Stimulated activated CD8-positive, alpha-beta memory T cell treated with anti-CD3 and anti-CD28 coated beads, Interleukin-7, amount 100 ng/mL, for 1 hour (primary cell): Measurements from ENCODE around the gene MZB1.
"Not testable (repeated sequence)": the region's sequence is repeated elsewhere in the genome, so short reads cannot be mapped to it uniquely, and the experiment has no call there.

Experiments used
- DNase-seq, 2 donors: peaks; one replicate each; pipeline ENCODE4 v3.0.0-alpha.2; 2020; ENCODE audit warnings: low read depth in 2 of 2

Gene MZB1

DNA sequence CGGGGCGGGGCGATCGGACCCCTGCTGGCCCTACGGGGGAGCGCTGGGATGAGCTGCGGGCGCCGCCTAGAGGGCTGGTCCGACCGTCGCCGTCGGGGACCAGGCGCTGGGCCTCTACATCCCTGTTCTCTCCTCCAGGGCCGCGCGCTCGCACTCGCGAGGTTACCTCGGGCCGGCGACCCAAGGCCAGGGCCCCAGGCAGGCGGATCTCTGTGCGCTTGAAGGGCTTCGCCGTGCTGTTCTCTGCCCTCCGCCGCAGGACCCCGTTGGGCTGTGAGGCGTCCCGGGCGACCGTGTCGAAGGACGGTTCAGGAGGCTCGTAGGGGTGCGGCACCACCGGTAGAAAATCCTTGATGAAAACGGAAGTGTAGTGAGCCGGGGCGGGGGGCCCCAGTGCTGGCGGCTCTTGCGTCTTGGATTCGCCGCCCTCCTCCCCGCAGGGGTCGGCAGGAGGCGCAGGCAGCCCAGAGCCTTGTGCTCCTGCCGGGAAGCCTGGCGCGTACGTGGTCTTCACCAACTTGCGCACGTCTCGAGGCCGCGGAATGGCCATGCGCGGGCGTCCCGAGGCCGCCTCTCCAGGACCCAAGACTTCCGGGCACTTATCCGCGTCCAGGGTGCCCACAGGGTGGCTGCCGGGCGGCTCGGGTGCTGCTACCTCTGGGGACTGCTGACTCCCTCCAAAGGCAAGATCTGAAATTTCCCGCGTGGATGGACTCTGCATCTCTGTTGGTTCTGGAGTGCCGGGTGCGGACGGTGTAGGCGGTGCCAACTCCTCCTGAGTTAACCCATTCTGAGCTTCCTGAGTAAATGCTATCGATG lies 3.2 kb upstream of the MZB1 start:
- DNase-seq: peak; percentile 47 to 59

DNA sequence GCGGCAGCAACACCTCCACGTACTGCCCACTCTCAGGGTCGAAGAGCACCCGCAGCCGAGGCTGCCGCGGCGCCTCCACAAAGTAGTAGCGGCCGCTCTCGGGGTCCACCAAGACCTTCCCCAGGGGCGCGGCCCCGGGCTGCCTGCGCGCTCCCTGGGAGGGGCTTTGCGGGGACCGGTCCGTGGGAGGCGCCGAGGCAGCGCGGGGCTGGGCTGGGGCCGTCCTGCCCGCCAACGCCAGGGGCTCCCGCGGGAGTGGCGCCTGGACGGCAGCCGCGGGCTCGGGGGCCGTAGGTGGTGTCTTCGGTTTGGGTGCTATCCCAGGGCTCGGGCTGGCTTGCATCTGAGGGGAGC lies 2.6 kb upstream of the MZB1 start:
- no peak for DNase-seq

DNA sequence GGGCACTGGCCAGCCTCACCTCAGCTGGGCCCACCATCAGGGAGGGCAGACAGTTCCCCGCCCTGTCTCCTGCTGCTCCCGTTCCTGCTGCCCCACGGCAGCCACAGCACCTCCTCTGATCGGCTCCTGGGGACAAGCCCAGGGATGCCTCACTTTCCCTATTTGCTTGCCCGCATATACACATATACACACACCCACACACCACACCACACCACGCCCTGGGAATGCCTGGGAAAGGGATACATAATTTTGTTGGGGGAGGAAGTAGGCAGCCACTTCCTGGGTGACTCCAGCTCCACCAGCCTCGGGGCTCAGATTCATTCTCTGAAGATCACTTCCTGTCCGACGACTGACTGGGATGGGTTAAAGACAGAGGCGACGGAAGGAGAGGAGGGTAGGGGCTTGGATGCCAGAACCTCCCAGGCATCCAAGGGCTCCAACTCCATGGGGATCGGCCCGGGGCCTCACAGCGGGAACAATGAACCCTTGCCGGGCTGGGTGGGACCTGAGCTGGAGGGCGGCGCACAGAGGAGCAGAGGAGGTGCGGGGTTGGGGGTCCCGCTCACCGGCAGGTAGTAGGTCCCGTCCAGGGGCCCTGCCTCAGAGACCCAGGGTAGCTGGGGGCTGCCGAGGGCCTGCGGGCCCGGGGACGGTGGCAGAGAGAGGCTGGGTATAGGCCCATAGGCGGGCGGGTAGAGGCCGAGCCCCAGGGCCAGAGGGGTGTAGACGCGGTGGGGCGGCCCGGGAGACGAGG lies 2.0 kb upstream of the MZB1 start:
- DNase-seq: no peak

DNA sequence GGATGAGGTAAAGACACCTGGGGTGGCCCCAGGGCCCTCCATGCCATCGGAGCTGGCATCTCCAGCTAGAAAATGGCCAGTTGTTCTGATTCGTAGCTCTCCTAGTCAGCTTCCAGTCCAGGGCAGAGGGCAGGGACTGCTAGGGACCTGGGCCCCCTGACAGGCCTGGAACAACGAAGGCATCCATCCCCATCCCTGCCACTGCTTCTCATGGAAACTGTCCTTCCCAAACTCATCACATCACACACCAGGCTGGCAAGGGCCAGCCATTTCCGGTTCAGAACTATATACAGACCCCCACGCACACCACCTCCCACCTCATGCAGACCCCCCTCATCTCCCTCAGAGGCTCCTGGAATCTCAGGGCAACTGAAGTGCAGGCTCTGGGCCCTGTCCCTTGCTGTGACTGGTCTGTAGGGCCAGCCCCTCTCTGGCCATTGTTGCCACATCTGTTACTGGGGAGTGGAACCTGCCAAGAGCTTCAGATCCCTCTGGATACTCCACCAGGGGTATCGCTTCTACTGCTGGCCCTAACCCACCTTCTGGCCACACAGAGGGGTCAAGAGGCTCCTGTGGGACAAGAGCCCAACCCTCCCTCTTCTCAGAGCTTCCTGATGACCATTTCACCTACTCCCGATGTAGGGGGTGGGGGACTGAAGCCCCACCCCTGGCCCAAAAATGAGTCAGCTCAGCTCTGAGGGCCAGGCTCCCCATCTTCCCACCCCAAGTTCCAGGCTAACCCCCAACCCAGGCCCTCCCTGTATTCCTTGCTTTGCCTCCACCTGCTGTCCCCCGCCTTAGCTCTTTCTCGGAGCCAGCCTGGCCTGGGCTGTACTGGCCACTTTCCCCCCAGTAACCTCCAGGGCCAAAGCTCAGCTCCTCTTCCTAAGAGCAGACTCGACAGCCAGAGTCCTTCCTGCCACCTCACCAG lies 1.2 kb upstream of the MZB1 start:
- no peak for DNase-seq

DNA sequence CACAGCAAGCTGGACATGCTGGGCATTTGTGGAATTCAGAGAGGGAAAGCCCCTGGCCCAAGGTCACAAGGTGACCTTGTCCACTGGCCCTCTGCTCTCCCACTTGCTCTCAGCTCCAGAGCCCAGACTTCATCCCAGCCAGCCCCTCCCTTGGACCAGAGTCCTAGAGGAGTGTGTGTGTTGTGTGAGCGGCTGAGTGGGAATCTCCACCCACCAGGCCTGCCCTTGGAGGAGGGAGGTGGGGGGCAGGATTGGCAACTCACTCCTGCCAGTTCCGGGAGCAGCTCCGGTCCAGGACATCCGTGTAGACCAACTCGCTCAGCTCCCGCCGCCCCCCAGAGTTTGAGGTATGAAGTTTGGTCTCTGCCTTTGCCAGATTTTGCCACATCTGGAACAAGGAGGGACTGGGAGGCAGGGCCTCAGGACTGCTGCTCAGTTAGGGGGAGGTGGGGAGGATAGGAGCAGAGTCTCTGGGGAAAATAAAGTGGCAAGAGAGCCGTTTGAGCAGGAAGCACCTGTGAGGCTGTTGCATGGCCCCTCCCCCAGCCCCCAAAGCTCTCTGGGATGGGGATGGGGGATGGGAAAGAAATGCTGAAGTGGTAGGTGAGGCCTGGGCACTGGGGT lies 1.4 kb downstream of the MZB1 start:
- DNase-seq: no peak

DNA sequence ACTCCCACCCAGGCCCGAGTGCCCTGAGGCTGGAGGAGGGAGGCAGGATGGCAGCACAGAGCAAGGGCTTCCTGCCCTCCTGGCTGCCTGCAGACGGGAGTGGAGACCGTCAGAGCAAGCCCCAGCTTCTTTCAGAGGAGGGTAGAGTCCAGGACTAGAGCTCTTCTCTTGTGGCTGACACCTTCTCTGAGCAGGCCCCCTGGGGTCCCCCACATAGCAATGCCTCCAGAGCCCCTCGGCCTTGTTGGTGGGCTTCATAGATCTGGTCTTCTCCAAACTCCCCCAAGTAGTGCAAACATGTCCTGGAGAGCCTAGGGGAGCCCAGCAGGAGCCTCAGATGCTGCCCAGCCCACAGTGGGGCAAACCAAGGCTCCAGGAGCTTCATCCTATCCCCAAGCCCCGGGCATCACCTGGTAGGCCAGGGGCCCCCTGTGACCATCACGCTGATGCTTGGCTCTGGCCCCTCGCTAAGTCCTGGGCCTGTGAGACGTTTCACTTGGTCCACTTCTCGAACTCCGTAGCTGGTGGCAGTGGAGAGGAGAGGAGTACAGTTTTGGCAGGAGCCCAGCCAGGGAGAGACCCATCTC lies 2.0 kb downstream of the MZB1 start:
- DNase-seq: no peak

DNA sequence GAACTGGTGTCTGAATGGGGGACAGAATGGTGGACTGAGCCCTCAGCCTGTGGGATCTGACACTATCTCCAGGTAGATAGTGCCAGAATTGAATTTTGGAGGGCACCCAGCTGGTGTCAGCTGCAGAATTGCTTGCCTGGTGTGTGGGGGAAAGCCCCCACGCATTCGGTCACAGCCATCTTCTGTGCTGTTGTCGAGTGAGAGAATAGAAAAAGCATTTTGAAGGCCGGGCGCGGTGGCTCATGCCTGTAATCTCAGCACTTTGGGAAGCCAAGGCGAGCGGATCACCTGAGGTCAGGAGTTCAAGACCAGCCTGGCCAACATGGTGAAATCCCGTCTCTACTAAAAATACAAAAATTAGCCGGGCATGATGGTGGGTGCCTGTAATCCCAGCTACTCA lies 2.8 kb downstream of the MZB1 start:
- not testable (repeated sequence) for DNase-seq

DNA sequence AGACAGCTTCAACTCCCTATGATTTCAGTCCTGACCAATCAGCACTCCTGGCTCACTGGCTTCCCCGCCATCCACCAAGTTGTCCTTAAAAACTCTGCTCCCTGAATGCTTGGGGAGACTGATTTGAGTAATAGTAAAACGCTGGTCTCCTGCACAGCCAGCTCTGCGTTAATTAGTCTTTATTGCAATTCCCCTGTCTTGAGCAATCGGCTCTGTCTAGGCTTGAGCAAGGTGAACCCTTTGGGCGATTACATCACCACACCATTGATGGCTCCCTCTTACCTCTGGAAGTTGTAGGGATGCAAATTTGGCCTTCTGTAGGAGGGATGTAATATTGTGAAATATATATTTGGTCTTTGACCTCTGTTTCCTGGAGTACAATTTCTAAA lies 3.7 kb downstream of the MZB1 start:
- DNase-seq: no peak

DNA sequence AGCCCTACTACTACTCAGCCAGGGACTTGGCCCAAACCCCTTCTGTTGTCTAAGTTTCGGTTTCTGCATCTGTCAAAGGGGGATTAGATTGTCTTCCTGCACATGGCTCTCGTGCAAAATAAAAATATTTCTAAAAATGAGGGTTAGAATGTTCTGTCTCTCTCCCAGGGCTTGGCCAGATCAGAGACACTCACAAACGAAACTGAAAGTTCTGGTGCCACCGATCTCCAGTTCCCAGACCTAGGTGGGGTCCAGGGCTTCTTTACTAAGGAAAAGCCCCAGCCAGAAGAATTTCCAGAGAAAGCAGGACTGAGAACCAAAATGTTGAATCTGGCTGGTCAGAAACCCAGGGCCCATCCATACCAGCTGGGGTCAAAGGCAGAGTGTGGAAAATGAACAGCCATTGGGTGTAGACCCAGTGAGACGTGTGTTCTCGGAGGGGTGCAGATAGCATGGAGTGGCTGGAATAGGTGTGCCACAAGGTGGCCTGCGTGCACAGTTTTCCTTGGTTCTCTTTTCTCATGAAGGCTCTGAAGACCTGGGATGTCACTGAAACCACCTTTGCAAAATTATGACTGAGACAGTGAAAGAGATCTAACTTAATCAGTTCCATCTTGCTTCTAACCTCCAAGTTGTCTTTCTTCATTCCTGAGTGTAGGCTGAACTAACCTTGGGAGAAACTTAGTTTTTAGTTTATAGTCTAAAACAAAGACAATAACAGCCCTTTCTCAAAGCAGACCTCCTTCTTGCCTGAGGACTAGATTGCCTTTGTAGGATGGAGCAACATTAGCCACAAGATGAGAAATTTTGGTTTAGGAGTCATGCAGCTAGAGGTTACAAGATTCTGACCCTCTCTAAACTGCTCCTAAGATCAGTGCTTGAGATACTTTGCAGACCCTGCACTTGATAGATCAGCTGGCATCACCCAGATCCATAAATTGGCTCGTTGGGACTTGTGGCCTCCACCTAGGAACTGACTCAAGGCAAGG lies 4.4 kb downstream of the MZB1 start:
- no peak for DNase-seq

DNA sequence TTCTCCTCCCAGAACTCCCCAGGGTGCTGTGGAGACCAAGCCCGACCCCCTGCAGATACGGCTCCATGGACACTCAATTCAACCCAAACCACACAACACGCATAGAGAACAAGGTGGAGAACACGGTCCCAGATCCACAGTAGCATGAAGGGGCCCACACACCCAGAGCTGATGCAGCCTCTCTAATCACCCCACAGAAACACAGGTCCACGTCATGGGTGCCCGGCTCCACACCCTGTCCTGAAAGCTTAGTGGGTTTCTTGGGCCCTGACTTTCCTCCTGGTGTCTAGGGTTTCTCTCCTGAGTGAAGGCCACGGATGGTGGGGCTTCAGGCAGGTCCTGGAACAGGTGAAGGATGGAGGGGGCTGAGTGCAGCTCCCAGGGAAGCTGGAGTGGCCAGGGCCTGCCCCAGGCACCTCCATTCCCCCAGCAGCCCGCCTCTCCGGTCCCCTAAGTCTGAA lies 5.1 kb downstream of the MZB1 start:
- no peak for DNase-seq

DNA sequence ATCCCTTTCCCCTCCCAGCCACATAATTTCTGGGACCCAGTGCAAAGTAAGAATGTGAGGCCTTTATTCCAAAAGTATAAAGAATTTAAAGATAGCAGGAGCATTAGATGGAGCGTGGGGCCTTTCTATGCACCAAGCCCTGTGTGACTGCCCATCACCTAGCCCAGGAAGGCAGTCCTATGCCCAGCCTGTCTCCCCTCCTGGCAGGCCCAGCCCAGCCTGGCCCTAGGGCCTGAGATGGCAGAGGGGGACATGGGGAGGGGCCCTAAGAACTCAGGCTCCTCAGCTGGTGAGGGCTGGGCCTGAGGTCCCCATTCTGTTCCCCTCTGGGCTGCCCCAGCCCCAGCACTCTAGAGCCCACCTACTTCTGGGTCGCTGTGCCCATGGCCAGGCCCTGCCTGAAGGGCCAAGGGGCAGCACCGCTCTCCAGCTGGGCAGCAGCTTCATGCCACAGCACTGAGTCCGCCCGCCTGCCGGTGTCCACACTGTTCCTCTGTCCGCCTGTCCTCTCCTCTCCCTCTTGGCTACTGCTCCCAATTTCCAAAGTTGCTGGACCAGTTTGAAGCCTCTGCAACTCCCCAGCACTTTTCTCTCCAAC lies 5.6 kb downstream of the MZB1 start:
- no peak for DNase-seq

DNA sequence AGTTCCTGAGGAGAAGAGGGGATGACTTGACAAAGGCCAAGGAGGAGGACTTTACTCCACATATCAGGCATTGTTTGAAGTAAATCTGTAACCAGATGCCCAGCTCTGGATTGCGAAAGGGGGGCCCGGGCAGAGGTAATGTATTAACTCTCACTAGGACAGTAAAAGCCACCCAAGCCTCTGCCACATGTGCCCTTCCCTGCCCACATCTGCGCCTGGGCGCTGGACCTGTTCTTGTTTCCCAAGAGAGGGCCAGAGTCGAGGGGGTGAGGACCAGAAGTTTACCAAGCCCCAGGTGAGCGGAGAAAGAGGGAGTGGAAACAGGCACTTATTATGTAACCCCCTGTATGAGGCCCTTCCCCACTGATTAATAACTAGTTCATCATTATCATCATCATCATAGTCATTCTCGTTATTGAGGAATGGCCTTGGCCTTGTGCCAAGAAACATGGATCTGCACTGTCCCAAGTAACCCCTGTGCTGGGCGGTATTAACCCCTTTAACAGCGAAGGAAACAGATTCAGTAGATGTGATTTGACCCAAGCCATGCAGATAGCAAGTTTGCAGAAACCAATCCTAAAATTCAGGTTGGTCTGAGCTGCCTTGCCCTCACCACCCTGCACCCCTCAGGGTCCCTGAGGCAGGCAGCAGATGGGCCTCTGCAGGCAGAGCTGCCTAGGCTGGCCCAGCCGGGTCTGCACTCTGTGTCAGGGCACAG lies 6.3 kb downstream of the MZB1 start, which contains the start of gene SLC23A1:
Gene SLC23A1 (minus strand): TSS at position 23 of the 718 bp plus-strand sequence. CDS start 44 bp downstream, outside the sequence.
- no peak for DNase-seq

DNA sequence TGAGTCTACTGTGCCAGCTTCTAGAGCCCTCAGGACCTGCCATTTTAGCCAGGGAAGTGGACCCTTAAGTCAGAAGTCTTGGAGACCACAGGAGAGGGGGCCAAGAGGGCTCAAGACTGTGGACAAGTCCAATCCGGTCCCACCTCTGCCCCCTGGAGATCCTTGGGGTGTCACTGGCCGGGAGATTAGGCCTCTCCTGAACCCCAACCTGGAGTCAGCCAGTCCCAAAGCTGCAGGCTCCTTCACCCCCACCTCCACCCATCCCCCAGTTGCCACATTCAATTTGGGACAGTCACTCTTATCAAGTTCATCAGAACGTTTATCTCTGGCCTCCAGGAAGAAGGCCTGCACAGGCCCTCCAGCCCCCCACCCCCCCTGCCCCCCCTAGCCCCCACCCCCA lies 6.9 kb downstream of the MZB1 start:
- DNase-seq: no peak

DNA sequence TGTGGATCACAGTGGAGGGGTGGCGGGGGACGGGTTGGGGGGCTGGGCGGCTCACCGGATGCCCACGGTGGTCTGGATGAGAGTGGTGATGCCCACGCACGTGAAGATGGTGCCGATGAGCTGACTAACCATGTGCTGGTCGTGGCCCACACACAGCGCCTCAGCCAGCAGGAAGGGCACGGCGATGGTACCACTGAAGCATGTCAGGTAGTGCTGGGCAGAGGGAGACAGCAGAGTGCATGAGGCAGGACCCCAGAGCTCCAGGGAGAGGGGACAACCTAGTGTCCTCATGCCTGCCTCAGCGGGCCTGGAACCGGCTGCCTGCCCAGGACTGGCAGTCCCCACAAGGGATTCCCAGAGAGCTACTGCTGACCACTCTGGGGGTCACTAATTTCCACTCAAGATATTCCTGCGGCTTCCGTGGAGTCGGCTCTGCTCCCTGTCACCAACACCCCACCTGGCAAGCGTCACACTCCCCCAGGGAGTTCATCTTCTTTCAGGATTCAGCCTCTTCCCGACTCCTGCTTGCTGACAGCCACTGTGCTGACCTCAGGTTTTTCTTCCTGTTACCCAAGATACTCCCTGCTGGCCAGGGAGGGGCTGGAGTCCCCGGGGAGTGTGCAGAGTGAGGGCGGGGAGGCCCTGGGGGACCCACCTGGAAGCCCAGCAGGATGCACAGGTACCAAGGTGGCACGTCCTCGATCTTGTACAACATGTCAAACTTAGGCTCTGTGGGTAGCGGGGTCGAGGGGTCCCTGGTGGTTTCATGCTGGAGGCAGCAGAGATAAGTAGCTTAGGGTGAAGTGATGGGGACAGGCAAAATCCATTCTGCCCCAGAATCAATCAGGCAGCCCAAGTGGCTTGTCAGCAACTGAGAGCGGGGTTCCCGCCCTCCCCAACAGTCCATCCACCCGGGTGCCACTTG lies 7.6 kb downstream of the MZB1 start:
- DNase-seq: no peak

DNA sequence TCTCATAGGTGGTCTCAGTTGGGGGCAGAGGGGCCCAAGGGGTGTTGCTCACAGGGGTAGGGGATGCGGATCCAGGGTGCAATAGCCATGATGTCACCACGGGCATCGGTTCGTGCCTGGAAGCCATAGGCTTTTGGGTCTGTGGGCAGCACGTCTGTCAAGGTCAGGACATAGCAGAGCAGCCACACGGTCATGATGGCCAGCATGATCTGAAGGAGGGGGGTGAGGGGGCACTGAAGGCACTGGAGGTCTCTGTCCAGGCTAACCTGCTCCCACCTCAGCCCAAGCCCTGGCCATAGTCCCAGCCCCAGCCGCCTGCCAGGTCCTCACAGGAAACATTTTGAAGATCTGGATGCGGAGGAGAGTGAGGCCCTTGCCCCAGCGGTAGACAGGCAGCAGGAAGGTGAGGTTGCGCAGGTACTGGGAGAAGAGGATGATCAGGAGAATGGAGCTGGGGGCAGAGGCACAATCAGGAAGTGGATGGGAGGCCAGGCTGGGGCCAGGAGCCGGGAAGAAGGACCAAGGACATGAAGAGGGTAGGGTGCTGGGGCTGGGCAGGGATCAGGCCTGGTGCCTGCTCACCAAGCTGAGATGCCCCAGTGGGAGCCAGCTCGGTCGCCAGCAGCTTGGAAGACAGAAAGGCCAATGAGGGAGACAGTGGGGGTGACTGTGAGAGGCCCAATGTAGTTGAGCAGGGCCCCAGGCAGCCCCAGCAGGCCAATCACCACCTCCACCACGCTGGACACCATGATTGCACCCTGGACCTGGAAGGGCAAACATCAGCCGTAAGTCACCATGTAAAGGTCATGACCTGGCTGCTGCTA lies 9.9 kb downstream of the MZB1 start:
- DNase-seq: no peak

DNA sequence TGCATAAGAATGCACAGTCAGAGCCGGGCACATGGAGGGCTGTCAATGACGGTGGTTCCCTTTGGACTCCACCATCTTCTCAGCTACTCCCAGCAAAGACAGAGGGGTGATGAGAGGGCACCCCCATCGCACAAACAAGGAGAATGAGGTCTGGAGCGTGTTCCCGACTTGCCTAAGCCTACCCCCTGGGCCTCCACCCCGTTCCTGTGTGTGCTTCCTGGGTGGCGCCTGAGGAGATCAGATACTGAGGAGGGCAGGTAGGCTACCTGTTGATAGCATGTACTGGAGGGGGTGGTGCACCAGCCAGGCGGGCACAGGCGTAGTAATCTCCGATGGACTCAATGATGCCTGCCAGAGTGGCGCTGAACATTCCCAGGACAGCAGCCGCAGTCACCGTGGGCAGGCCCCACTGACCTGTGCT lies 10.8 kb downstream of the MZB1 start:
- DNase-seq: no peak
